HepG2 (cell line): ENCODE results near the gene ABHD18. TPM values are rescaled to one million over a fixed set of nuclear protein-coding genes. Genes with fewer than 3 reads are reported as not detected.

Experiments
- ELF1 ChIP-seq: sonication (generic); formaldehyde crosslinking; IDR thresholded peaks from 2 replicates; pipeline ENCODE4 v1.4.0; 2020; ENCODE audit warnings: missing genetic modification reagents
- KDM5B ChIP-seq: sonication (generic); formaldehyde crosslinking; IDR thresholded peaks from 2 replicates; pipeline ENCODE4 v1.4.0; 2020; ENCODE audit warnings: missing genetic modification reagents, mild to moderate bottlenecking, borderline replicate concordance
- PLRG1 ChIP-seq: fragments of 450-650 bp; conservative IDR thresholded peaks from 2 replicates; pipeline ENCODE4 v1.6.1; 2016
- POLR2AphosphoS5 ChIP-seq: IDR thresholded peaks from 2 replicates; pipeline ENCODE4 v1.6.1; 2012; ENCODE audit warnings: low read depth, low read length
- SAFB2 ChIP-seq: sonication (generic); formaldehyde crosslinking; IDR thresholded peaks from 2 replicates; pipeline ENCODE4 v1.5.1; 2020; ENCODE audit warnings: missing genetic modification reagents, low read depth, mild to moderate bottlenecking, borderline replicate concordance
- TGIF2 ChIP-seq: IDR thresholded peaks from 2 replicates; pipeline ENCODE4 v1.6.1; 2016; ENCODE audit warnings: control low read depth, missing compliant biosample characterization
- TRIM24 ChIP-seq: sonication (generic); formaldehyde crosslinking; IDR thresholded peaks from 2 replicates; pipeline ENCODE4 v1.8.0; 2022; ENCODE audit warnings: mild to moderate bottlenecking, missing genetic modification reagents
- ZNF570 ChIP-seq: sonication (generic); formaldehyde crosslinking; IDR thresholded peaks from 2 replicates; pipeline ENCODE4 v1.4.0; 2020; ENCODE audit warnings: mild to moderate bottlenecking, missing genetic modification reagents, borderline replicate concordance
- ZNF670 ChIP-seq: sonication (generic); formaldehyde crosslinking; IDR thresholded peaks from 2 replicates; pipeline ENCODE4 v1.8.0; 2022; ENCODE audit warnings: mild to moderate bottlenecking, missing genetic modification reagents, borderline replicate concordance
- polyA plus RNA-seq, 8 experiments: library from polyadenylated mRNA; depleted of rRNA in 3 of 8; stranded (reverse) in 7 of 8; unstranded in 1 of 8; fragments of >200 nt; fragmentation: Illumina TruSeq in 4 of 8; extraction: Trizol in 4 of 8; gene quantifications; 2 replicates each; pipeline versions ENCODE4 v1.2.1 to v1.2.3, GENCODE V29; 2011 to 2016; ENCODE audit warnings: low read depth in 4 of 8, missing spikeins in 1 of 8, mixed read lengths in 1 of 8; ENCODE audit not compliant: insufficient read depth in 1 of 8
- total RNA-seq, 5 experiments: library from RNA; depleted of rRNA; stranded (reverse); fragments of >200 nt; fragmentation: Illumina TruSeq; extraction: Trizol; gene quantifications; 2 replicates each; pipeline ENCODE4 v1.2.3, GENCODE V29; 2016; ENCODE audit warnings: low read depth in 1 of 5
- TF ChIP-seq, protein P1 (sequence below), 2 experiments: sonication (generic) in 1 of 2; formaldehyde crosslinking in 1 of 2; IDR thresholded peaks; 2 replicates each; pipeline versions ENCODE4 v1.4.0 to v1.6.1; 2016 to 2020; ENCODE audit warnings: borderline replicate concordance in 1 of 2, low read depth in 1 of 2, mild to moderate bottlenecking in 1 of 2, missing genetic modification reagents in 1 of 2
- TF ChIP-seq, protein P2 (sequence below): sonication (generic); formaldehyde crosslinking; IDR thresholded peaks from 2 replicates; pipeline ENCODE4 v1.5.0; 2020; ENCODE audit warnings: missing genetic modification reagents
- TF ChIP-seq, protein P3 (sequence below): sonication (generic); formaldehyde crosslinking; IDR thresholded peaks from 2 replicates; pipeline ENCODE4 v1.8.1; 2022; ENCODE audit warnings: mild to moderate bottlenecking, missing genetic modification reagents
- TF ChIP-seq, protein P4 (sequence below): sonication (generic); formaldehyde crosslinking; IDR thresholded peaks from 2 replicates; pipeline ENCODE4 v1.5.0; 2020; ENCODE audit warnings: mild to moderate bottlenecking, missing genetic modification reagents, moderate library complexity
- TF ChIP-seq, protein P5 (sequence below): sonication (generic); formaldehyde crosslinking; conservative IDR thresholded peaks from 2 replicates; pipeline ENCODE4 v1.4.0; 2020; ENCODE audit warnings: missing genetic modification reagents
- TF ChIP-seq, protein P6 (sequence below): sonication (generic); formaldehyde crosslinking; IDR thresholded peaks from 2 replicates; pipeline ENCODE4 v1.4.0; 2020; ENCODE audit warnings: missing genetic modification reagents

Gene ABHD18
- total and polyA plus RNA-seq, 2 of the 13 experiments (the other 11 are each of a cell fraction or from before 2014, with no cell fraction given): 5.5 to 16.3 TPM

DNA sequence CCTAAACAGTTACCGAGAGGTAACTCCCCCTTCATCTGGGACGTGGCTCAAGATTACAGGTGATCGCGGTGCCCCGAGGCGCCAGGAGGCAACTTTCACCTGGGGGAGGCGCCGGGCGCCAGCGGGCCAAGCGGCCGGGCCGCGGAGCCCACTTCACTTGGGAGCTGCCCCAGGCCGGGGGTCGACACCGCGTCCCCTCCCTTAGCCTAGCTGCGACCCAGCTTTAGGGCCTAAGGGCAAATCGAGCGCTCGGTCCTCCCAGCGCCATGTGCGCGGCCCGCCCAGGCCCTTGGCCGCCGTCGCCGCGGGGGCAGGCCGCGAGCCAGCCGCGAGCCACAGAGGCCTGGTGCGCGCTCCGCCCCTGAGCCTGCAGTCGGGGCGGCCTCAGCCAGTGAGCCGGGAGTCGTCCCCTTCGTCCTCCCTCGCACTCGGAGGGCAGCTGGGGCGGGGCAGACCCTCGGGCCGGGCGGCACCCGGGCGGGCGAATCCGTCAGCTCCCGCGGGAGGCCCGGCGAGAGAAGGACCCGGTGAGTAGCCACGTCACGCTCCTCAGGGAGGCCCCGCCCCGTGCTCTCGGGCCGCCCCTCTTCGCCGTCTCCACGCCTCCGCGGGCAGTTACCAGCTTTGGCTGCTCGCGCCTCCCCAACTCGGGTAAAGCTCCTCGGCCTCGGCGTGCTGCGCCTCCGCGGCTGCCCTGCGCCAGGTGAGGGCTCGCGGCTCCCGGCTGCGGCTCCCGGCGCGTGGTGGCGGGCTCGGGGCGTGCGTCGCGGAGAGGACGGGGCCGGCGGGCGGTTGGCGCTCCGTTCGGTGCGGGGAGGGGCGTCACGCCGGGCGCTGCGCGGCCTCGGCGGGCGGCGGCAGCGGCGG is 95.7 kb downstream of the ABHD18 start, which contains the start of gene LARP1B (continued):
- TF ChIP-seq, protein P1, sequence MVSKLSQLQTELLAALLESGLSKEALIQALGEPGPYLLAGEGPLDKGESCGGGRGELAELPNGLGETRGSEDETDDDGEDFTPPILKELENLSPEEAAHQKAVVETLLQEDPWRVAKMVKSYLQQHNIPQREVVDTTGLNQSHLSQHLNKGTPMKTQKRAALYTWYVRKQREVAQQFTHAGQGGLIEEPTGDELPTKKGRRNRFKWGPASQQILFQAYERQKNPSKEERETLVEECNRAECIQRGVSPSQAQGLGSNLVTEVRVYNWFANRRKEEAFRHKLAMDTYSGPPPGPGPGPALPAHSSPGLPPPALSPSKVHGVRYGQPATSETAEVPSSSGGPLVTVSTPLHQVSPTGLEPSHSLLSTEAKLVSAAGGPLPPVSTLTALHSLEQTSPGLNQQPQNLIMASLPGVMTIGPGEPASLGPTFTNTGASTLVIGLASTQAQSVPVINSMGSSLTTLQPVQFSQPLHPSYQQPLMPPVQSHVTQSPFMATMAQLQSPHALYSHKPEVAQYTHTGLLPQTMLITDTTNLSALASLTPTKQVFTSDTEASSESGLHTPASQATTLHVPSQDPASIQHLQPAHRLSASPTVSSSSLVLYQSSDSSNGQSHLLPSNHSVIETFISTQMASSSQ (IDR thresholded peaks at IDR 0.05; ENCODE audit: low read depth): no peak
- TF ChIP-seq, protein P1 (CRISPR knock-in tag; IDR thresholded peaks at IDR 0.05; ENCODE audit: borderline replicate concordance): peak; percentile 47; the same call in 1 of the 2 replicates
- TF ChIP-seq, protein P2, sequence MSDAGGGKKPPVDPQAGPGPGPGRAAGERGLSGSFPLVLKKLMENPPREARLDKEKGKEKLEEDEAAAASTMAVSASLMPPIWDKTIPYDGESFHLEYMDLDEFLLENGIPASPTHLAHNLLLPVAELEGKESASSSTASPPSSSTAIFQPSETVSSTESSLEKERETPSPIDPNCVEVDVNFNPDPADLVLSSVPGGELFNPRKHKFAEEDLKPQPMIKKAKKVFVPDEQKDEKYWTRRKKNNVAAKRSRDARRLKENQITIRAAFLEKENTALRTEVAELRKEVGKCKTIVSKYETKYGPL (CRISPR knock-in tag): peak; percentile 57
- TF ChIP-seq TRIM24 (CRISPR knock-in tag) (no peak), PLRG1 (no peak), ZNF670 (CRISPR knock-in tag) (peak; percentile 60; the same call in 1 of the 2 replicates), SAFB2 (CRISPR knock-in tag) (peak; percentile 58; the same call in 1 of the 2 replicates), POLR2AphosphoS5 (peak; percentile 78), KDM5B (CRISPR knock-in tag) (peak; percentile 86), ELF1 (CRISPR knock-in tag) (no peak), ZNF570 (CRISPR knock-in tag) (peak; percentile 76; the same call in 1 of the 2 replicates), TGIF2 (peak; percentile 10; the same call in 1 of the 2 replicates)
- TF ChIP-seq, protein P3, sequence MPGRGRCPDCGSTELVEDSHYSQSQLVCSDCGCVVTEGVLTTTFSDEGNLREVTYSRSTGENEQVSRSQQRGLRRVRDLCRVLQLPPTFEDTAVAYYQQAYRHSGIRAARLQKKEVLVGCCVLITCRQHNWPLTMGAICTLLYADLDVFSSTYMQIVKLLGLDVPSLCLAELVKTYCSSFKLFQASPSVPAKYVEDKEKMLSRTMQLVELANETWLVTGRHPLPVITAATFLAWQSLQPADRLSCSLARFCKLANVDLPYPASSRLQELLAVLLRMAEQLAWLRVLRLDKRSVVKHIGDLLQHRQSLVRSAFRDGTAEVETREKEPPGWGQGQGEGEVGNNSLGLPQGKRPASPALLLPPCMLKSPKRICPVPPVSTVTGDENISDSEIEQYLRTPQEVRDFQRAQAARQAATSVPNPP: peak; percentile 91
- TF ChIP-seq, protein P4, sequence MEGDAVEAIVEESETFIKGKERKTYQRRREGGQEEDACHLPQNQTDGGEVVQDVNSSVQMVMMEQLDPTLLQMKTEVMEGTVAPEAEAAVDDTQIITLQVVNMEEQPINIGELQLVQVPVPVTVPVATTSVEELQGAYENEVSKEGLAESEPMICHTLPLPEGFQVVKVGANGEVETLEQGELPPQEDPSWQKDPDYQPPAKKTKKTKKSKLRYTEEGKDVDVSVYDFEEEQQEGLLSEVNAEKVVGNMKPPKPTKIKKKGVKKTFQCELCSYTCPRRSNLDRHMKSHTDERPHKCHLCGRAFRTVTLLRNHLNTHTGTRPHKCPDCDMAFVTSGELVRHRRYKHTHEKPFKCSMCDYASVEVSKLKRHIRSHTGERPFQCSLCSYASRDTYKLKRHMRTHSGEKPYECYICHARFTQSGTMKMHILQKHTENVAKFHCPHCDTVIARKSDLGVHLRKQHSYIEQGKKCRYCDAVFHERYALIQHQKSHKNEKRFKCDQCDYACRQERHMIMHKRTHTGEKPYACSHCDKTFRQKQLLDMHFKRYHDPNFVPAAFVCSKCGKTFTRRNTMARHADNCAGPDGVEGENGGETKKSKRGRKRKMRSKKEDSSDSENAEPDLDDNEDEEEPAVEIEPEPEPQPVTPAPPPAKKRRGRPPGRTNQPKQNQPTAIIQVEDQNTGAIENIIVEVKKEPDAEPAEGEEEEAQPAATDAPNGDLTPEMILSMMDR: peak; percentile 16; the same call in 1 of the 2 replicates
- TF ChIP-seq, protein P5, sequence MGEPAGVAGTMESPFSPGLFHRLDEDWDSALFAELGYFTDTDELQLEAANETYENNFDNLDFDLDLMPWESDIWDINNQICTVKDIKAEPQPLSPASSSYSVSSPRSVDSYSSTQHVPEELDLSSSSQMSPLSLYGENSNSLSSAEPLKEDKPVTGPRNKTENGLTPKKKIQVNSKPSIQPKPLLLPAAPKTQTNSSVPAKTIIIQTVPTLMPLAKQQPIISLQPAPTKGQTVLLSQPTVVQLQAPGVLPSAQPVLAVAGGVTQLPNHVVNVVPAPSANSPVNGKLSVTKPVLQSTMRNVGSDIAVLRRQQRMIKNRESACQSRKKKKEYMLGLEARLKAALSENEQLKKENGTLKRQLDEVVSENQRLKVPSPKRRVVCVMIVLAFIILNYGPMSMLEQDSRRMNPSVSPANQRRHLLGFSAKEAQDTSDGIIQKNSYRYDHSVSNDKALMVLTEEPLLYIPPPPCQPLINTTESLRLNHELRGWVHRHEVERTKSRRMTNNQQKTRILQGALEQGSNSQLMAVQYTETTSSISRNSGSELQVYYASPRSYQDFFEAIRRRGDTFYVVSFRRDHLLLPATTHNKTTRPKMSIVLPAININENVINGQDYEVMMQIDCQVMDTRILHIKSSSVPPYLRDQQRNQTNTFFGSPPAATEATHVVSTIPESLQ: no peak
- TF ChIP-seq, protein P6, sequence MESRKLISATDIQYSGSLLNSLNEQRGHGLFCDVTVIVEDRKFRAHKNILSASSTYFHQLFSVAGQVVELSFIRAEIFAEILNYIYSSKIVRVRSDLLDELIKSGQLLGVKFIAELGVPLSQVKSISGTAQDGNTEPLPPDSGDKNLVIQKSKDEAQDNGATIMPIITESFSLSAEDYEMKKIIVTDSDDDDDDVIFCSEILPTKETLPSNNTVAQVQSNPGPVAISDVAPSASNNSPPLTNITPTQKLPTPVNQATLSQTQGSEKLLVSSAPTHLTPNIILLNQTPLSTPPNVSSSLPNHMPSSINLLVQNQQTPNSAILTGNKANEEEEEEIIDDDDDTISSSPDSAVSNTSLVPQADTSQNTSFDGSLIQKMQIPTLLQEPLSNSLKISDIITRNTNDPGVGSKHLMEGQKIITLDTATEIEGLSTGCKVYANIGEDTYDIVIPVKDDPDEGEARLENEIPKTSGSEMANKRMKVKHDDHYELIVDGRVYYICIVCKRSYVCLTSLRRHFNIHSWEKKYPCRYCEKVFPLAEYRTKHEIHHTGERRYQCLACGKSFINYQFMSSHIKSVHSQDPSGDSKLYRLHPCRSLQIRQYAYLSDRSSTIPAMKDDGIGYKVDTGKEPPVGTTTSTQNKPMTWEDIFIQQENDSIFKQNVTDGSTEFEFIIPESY: no peak
